ENCODE measurements around the gene MPLKIP.

GRCh38 chr7:40099837-40100236 lies 34.6 kb downstream of the MPLKIP start:
- TF ChIP-seq CTCF (conservative IDR thresholded peaks at IDR 0.05) (no peak), ZFX (IDR thresholded peaks at IDR 0.05) (no peak)
